HG03442 (cell line): ENCODE data around the gene NFATC1.

Source experiments
- ATAC-seq: cut with Tn5 transposase; IDR thresholded peaks from one replicate; pipeline ENCODE4 v1.9.1; 2021; ENCODE audit warnings: mild to moderate bottlenecking, moderate library complexity; ENCODE audit not compliant: unreplicated experiment

The NFATC1 gene

DNA sequence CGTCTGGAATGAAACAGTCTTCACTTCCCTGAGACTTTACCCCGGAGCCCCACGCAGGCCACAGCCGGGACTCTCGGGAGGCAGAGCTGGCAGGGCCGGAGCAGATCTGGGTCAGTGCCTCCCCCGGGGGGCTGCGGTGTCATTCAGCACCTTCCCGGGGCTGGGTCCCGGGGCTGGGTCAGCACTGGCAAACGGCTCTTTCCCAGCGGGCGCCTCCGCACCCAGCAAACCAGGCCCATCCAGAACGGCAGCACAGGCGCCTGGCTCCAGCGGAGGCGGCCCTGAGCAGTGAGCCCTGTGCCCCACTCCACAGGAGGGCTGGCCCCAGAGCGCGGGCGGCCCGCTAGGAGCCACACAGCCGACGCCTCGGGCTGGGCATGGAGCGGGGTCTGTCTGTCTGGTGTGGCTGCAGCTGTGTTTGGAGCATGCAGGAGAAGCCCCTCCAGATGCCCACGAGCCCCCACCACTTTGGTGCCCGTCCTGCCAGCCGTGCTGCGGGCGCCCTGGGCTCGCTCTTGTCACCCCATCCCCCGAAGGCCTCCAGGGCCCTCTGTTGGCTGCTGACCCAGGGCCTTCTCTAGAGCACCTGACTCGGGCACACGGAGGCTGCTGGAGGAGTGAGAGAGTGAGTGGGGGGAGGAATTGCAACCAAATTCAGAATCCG is 151.8 kb downstream of the NFATC1 start:
- no peak for ATAC-seq

DNA sequence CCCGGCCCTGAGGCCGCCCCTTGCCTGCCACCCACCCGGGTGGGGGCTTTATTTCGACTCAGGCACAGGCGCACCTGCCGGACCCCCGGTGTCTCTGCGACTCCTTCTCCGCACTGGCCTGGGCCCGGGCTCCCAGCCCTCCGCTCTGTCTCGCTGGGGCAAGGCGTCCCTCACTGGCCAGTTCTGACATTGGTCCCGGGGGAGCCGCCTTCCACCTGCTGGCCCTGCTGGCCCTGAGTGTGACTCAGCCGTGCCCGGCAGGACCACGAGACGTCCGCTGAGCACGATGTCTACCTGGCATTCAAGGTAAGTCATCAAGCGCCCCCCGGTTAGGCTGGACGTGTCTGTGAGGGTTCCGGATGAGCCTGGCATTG is 152.3 kb downstream of the NFATC1 start:
- no peak for ATAC-seq

DNA sequence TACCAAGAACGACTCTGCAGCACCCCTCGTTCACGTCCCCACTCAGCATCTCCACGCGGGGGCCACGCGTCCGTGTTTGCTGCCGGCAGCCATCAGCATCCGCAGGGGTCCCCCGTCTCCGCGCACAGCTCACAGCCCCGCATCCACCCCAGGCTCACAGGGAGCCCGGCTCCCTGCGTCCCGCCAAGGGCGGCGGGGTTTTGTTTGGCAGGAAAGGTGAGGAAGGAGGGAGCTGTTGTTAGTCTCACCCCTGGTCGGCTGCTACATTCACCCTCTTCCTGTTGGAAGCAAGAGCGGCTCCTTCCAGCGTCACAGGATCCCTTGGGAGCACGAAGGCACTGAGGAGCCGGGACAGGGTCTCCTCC is 152.9 kb downstream of the NFATC1 start:
- no peak for ATAC-seq

DNA sequence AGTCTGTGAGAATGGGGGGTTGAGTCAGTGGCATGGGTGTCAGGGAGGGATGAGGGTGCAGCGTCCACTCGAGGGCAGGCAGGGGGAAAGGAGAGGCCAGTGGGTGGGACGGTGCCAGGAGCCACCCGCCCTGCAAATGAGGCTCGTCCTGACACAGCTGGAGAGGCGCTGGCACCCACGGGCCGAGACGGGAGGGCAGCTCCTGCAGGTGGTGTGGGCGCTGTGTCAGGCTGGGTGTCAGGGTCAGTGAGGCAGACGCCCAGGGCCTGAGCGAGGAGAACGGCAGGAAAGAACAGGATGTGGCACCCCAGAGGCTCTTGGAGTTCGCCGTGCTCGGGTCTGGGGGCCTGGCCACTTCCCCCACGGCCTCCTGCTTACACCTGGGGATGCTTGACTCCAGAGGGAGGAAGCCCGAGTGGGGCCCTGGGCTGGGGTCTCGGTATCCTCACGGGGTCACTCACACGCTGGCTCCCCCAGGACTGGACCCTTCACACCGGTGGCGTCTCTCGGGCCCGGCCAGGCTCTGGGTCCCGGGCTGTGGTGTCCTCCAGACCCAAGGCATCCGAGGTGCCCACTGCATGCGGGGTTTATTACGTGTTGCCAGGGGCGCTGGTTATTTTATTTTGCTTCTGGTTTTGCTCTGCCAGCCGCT is 153.4 kb downstream of the NFATC1 start:
- no peak for ATAC-seq

DNA sequence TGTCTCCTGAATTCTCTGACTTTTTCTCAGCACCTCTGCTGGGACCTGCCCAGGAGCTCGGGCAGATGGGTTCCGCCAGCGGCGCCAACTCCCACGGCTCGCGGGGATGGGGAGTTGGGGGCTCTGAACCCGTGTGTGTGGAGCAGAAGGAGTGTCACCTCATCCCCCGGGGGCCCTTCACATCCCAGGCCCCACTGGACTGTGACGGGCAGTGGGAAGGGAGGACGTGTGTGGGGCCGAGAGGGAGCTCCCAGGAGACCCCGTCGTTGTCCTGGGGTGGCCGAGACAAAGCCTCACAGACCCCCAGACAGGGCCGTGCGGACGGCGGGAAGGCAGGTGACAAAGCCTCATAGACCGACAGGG is 153.9 kb downstream of the NFATC1 start:
- ATAC-seq = no peak

DNA sequence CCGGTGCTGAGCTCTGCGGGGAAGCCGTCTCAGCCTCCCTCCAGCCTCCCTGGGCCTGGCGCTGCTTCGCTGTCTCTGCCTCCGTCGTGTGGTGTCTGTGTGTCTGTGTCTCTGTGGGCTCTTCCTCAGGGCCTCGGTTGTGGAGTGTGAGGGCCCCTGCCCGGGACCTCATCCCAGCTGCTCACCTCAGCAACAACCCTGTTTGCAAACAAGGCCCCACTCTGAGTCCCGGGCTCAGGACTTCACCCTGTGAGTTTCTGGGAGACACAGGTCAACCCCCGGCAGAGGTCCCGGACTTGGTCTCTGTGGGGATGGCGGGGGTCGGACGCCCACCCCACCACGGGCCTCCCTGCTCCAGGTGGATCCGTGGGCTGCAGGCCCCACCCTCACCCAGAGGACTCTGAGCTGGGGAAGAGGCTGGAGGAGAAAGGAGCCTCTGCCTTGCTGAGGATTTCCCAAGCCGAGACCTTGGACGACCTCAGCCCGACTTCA is 156.5 kb downstream of the NFATC1 start:
- no peak for ATAC-seq

DNA sequence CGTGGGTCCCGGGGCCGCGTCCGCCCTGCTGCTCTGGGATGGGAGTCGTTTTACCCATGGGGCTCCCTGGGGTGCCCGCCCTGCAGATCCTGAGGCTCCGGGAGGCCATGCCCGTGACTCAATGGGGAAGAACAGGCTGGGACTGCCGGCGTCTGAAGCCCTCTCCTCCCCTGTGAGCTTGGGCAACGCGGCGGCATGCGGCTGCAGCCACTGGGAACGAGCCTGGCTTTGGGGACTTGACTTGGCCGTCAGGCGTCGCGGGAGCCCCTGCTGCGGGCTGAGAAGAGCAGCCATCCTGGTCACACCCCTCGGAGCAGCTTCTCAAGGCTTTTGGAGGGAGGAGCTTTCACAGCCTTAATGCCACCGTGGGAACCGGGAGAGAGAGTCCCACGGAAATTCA is 157.0 kb downstream of the NFATC1 start:
- ATAC-seq = no peak

DNA sequence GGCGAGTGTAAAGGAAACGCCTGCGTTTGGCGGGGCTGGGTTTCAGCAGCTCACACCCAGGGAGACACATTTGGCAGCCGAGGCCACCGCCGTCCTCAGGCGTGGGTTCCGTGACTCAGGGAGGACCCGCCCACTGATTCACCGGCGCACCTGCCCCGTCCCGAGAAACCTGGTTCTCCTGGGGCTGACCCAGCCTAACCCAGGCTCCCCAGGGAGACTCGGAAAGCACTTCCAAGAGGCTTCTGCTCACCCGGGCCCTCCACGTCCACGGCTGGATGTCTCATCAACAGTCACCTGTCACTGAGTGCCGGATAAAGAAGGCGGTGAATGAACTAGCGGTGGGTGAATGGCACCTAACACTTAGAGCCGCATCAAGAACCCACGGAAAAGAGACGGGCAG is 157.4 kb downstream of the NFATC1 start:
- ATAC-seq = no peak

DNA sequence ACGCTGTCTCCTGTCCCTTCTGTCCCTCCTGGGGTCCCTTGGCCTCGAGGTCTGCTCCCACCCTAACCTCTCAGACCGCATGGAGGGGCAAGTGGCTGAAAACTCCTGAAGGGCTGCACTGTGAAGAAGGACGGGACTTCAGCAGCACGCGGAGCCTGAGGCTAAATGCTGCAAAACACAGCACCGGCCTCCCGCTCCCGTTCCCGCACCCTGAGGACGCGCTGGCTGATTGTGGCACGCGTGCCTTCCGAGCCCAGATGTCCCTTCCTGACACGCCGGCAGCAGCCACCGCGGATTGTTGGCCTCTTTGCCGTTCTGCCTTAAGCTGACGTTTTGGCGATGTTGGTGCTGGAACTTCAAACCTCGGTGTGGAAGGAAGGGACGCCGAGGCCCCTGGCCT is 158.0 kb downstream of the NFATC1 start:
- no peak for ATAC-seq

DNA sequence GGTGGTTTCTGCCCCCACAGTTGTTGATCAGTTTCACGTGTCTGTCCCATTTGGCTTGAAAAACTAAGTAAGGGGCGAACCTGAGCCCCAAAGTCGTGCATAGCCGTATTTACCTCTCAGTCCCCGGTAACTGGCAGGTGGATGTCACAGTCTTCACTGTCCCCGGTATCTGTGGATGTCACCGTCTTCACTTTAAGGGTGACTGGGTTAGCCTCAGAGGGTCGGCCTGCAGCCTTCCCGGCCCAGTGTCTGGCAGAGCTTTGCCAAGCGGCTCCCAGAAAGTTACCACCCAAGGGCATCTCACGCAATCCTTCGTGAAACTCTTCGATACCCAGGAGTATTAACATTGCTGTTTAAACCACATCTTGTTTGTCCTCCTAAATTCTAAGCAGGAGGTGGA is 158.6 kb downstream of the NFATC1 start:
- no peak for ATAC-seq

DNA sequence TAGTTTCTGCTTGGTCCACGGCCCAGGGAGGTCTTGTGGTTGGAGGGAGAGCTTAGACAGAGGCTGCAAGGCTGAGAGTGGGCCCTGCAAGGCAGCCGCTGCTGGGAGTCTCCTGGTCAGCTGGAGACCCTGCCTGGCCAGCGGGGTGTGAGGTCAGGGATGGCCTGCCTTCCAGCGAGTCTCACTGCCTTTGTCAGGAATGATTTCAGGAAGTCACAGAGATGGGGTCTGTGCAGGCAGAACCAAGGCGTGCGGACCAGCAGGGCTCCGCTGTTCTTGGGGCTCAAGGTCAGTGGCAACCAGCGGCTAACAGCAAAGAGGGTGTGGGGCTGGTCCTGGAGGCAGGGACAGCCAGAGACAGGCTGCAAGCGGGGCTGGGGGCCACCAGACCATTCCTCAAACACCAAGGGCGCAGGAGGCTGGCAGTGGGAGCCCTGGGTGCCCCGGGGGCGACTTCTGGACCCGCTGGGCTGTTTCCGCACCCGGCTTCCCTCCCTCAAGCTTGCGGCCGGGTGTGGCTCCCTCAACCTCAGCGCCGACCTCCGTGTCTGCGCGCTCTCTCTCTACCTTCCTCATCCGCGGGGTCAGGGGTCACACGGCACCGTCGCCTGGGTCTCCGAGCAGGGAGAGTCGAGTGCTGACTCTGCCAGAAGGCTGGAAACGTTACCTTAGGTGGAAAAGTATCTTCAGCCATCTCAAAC is 159.4 kb downstream of the NFATC1 start:
- ATAC-seq = no peak

DNA sequence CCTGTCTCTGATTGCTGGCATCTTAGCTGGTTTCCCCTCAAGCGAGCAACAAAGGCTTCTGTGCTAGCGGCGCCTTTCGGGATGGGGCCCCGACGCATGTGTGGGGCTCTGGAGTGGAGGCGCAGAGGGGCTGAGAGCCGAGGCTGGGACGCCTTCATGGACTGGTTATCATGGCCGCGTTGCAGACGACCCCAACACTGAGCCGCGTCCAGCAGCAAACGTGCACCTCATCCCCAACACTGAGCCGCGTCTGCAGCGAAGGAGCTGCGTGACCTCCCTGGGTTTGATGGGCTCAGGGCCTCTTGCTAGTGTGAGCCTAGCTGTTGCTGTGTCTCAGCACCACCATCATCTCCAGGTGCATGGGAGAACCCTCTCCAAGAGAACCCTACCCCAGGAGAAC is 160.2 kb downstream of the NFATC1 start:
- ATAC-seq = no peak

DNA sequence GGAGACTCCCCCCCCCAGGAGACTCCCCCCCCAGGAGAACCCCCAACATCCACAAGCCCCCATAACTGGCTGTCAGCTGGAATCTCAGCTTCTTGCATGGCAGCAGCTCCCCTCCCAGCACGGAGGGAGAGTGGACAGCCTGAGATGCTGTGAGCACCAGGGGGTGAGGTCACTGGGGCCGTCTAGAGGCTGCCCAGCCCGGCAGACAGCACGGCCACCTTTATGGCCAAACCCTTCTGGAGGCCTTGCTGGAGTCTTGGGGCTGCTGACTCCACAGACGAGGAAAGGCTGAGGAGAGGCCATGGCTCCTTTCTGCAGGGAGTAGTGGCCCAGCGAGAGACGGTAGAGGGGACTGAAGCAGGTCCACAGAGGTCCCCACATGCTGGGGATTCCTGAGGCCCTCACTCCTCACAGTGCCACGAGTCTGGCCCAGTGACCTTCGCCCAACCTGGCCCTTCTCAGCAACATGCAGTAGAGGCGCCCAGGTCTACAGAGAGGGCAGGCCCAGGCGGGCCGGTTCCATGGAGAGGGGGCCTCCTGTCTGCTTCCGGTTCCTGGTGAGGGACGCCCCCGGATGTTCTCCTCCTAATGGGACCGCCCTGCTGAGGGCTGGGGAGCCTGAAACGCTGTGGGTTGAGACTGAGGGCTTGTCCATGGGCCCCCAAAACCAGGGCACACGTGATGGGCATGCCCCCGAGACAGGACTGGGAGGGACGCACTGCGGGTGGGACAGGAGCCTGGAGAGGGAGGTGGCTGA is 161.3 kb downstream of the NFATC1 start:
- ATAC-seq = no peak

DNA sequence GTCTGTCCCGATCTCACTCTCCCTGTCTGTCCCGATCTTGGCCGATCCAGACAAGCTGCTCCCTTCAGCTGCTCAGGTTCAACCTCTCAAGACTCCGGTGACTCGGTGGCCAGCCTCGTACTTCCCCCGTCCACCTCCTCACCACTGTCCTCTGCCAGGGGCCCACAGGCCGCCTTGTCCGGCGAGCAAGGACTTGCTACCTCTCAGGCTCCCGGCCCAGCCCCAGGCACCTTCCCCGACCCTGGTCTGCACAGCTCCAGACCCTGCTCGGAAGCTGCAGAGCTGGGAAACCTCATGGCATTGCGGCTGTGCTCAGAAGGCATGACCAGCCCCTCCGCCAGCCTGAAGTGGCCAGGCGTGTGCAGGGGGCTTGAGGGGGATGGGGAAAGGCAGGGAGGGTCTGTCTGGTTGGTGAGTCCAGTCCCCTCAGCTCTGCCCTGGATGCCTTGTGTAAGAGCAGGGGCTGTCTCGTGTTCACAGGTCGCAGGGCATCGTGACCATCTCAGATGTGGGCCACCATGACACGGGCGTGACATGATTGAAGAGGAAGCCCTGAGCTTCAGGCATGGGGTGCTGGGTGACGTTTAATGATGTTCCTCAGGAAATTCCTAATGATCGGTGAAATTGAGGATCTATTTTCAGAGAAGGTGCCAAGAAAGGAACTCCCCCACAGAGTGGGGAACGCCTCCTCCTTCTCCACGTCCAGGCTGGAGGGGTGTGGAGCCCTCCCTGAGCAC is 162.6 kb downstream of the NFATC1 start:
- ATAC-seq = no peak

DNA sequence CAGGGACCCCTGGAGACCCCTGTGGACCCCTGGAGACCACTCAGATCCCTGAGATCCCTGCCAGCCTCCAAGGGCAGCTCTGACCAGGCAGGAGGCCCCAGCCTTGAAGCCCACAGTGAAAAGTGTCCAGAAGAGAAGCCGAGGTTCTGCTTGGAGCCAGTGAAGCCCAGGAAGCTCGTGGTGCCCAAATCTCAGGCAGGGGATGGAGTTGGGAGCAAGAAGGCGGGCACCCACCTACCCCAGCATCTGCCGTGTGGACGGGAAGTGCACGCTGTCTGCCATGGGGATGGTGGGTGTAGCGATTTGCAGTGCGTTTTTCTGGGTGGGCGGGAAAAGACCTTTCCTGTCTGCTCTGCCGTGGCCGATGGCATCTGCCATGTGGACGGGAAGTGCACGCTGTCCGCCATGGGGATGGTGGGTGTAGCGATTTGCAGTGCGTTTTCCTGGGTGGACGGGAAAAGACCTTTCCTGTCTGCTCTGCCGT is 163.2 kb downstream of the NFATC1 start:
- no peak for ATAC-seq

DNA sequence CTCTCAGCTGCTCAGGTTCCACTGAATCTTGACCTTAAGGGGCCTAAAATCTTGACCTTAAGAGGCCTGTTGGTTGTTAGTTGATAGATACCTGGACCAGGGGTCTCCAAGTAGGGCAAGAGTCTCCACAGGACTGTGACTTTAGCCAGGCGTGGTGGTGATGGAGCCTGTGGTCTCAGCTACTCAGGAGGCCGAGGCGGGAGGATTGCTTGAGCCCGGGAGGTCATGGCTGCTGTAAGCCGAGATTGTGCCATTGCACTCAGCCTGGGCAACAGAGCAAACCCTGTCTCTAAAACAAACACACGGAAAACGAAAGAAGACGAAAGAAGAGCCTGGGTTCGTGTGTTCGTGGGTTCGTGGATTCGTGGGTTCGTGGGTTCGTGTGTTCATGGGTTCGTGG is 163.7 kb downstream of the NFATC1 start:
- ATAC-seq = no peak

DNA sequence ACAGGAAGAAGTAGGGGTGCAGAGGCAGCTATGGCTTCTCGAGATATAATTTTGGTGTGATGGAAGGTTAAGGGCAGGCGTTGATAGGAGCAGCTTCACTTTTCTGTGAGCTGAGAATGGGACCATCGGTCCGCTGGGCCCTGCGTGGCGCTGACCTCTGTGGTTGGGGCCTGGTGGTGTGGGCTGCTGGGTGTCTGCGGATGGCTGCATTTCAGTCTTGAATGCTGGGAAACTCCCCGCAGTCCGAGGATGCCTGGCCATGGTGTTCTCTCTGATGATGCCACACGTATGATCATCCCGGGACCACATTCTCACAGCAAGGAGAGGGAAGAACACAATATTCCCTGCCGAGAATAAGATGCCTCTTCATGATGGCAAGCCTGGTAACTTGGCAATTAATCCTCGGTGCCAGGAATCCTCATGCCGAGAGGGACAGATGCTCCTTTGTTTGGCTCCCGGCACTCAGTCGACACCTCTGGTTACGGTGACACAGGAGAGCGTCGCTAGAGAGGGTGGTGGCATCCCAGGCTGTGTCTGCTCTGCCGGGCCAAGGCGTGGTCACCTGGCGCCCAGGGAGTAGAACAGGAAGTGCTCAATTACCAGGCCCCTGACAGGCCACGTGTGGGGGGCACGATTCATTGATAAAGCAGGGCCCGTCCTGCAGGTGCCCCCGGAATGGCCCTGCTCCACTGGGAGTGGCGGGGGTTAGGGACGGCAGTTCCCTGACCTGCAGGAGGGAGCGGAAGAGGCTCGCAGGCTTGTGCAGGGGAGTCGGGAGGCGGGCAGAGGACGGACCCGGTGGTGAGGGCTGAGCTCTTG is 164.5 kb downstream of the NFATC1 start:
- ATAC-seq = no peak

DNA sequence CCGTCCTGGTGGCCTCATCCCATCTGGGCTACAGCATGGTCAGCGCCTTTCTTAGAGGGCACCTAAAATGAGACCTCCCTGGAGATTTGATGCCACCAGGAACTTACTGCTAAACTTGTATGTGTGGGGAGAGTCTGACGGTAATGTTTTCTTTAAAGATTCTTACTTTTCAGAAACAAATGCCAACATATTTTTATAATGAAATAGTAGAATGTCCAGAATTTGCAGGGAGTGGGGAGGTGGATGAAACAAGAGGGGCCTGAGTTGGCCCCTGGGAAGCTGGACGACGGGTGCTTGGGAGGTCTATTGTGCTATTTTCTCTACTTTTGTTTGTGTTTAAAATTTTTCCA is 165.1 kb downstream of the NFATC1 start:
- no peak for ATAC-seq

DNA sequence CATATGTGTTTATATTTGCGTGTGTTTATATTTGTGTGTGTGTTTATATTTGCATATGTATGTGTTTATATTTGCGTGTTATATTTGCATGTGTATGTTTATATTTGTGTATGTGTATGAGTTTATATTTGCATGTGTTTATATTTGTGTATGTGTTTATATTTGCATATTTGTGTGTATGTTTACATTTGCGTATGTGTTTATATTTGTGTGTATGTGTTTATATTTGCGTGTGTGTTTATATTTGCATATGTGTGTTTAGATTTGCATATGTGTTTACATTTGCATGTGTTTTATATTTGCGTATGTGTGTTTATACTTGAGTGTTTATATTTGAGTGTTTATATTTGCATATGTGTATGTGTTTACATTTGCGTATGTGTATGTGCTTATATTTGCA is 168.2 kb downstream of the NFATC1 start:
- no peak for ATAC-seq

DNA sequence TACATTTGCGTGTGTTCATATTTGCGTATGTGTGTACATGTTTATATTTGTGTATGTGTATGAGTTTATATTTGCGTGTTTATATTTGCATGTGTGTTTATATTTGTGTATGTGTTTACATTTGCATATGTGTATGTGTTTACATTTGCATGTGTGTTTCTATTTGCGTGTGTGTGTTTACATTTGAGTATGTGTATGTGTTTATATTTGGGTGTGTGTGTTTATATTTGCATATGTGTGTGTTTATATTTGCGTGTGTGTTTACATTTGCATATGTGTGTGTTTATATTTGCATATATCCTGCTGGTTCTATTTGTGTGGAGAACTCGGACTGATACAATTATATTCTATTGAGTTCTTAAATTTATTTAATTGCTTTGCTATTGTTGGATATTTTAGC is 168.7 kb downstream of the NFATC1 start:
- no peak for ATAC-seq
